T-helper 9 cell (primary cell): ENCODE data around the gene PLA2G4A.

Experiments used
- DNase-seq: peaks from one replicate; pipeline ENCODE4 v3.0.0-alpha.2; 2020

The PLA2G4A gene

GRCh38 chr1:186923486-186923885 lies 94.7 kb downstream of the PLA2G4A start:
- DNase-seq: no peak

- DNase-seq: no peak
Measured at GRCh38 chr1:186925881-186926669, 97.3 kb downstream of the PLA2G4A start.

GRCh38 chr1:186927884-186928283 lies 99.1 kb downstream of the PLA2G4A start:
- DNase-seq: no peak

- no peak for DNase-seq
Measured at GRCh38 chr1:186930238-186930637, 101.5 kb downstream of the PLA2G4A start.

GRCh38 chr1:186937016-186937670 lies 108.4 kb downstream of the PLA2G4A start:
- DNase-seq: no peak

- DNase-seq: no peak
Measured at GRCh38 chr1:186943891-186944686, 115.3 kb downstream of the PLA2G4A start.

GRCh38 chr1:186945146-186945545 lies 116.4 kb downstream of the PLA2G4A start:
- DNase-seq: no peak

GRCh38 chr1:186948535-186948934 lies 119.8 kb downstream of the PLA2G4A start:
- DNase-seq: no peak

GRCh38 chr1:186949173-186949572 lies 120.4 kb downstream of the PLA2G4A start:
- no peak for DNase-seq

- no peak for DNase-seq
Measured at GRCh38 chr1:186950547-186950946, 121.8 kb downstream of the PLA2G4A start.

GRCh38 chr1:186953876-186954275 lies 125.1 kb downstream of the PLA2G4A start:
- DNase-seq: no peak

GRCh38 chr1:186957314-186957713 lies 128.6 kb downstream of the PLA2G4A start:
- no peak for DNase-seq

- DNase-seq: no peak
Measured at GRCh38 chr1:186958520-186958919, 129.8 kb downstream of the PLA2G4A start.

- no peak for DNase-seq
Measured at GRCh38 chr1:186960861-186961260, 132.1 kb downstream of the PLA2G4A start.

GRCh38 chr1:186965847-186966246 lies 137.1 kb downstream of the PLA2G4A start:
- no peak for DNase-seq

- DNase-seq: no peak
Measured at GRCh38 chr1:186966456-186966855, 137.7 kb downstream of the PLA2G4A start.

- DNase-seq: no peak
Measured at GRCh38 chr1:186967656-186968394, 139.1 kb downstream of the PLA2G4A start.

GRCh38 chr1:186974774-186975181 lies 146.0 kb downstream of the PLA2G4A start:
- no peak for DNase-seq

GRCh38 chr1:186975220-186975619 lies 146.5 kb downstream of the PLA2G4A start:
- no peak for DNase-seq

GRCh38 chr1:186976700-186977099 lies 148.0 kb downstream of the PLA2G4A start:
- no peak for DNase-seq

- no peak for DNase-seq
Measured at GRCh38 chr1:186977266-186977957, 148.7 kb downstream of the PLA2G4A start.
